Renal cortex interstitium (tissue), 11 donors: ENCODE measurements around the gene AP2A2. TPM values are rescaled to one million over a fixed set of nuclear protein-coding genes. Genes with fewer than 3 reads are reported as not detected.
"Not testable (repeated sequence)": the region's sequence is repeated elsewhere in the genome, so short reads cannot be mapped to it uniquely, and the experiment has no call there.

Source experiments
- DNase-seq, 11 donors: peaks; one replicate each; pipeline ENCODE4 v3.0.0-alpha.2; 2013; ENCODE audit warnings: low read depth in 9 of 11, low spot score in 4 of 11; ENCODE audit errors: extremely low read depth in 1 of 11
- polyA plus RNA-seq, 3 donors: library from polyadenylated mRNA; unstranded; fragments of 120-200 nt; gene quantifications; one replicate each; pipeline ENCODE4 v1.2.1, GENCODE V29; 2013; ENCODE audit not compliant: insufficient read length in 3 of 3

Gene AP2A2
- polyA plus RNA-seq, 3 donors, result 105 to 133 (median 108) TPM

DNA sequence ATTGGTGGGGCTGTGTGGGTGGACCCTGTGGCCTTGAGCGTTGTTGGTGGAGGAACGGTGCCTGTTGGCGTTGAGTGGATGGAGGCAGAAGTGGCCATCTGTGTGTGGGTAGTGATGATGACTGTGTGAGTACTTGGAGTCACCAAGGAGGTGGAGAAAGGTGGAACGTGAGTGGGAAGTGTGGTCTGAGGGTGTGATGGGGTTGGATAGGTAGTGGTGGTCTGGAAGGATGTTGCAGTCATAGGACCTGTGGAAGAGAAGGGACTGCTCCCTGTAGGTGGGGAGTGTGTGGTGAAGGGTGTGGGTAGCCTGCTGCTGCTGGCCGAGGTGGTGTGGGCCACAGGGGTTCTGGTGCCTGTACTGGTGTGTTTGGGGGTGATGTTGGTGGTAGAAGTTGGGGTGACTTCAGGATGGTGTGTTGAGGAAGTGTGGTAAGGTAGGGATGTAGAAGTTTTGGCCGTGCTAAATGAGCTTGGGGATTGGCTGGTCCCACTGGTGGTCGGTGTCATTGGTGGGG, 91.0 kb downstream of the AP2A2 start:
- not testable (repeated sequence) for DNase-seq

DNA sequence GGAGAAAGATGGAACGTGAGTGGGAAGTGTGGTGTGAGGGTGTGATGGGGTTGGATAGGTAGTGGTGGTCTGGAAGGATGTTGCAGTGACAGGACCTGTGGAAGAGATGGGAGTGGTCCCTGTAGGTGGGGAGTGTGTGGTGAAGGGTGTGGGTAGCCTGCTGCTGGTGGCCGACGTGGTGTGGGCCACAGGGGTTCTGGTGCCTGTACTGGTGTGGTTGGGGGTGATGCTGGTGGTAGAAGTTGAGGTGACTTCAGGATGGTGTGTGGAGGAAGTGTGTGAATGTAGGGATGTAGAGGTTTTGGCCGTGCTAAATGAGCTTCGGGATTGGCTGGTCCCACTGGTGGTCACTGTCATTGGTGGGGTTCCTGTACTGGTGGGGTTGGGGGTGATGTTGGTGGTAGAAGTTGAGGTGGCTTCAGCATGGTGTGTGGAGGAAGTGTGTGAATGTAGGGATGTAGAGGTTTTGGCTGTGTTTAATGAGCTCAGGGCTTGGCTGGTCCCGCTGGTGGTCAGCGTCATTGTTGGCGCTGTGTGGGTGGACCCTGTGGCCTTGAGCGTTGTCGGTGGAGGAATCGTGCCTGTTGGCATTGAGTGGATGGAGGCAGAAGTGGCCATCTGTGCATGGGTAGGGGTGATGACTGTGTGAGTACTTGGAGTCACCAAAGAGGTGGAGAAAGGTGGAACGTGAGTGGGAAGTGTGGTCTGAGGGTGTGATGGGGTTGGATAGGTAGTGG, 91.8 kb downstream of the AP2A2 start:
- DNase-seq, result no peak

DNA sequence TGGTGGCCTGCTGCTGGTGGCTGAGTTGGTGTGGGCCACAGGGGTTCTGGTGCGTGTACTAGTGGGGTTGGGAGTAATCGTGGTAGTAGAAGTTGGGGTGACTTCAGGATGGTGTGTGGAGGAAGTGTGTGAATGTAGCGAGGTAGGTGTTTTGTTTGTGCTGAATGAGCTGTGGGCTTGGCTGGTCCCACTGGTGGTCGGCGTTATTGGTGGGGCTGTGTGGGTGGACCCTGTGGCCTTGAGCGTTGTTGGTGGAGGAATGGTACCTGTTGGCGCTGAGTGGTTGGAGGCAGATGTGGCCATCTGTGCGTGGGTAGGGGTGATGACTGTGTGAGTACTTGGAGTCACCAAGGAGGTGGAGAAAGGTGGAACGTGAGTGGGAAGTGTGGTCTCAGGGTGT, 92.4 kb downstream of the AP2A2 start:
- DNase-seq, result no peak

DNA sequence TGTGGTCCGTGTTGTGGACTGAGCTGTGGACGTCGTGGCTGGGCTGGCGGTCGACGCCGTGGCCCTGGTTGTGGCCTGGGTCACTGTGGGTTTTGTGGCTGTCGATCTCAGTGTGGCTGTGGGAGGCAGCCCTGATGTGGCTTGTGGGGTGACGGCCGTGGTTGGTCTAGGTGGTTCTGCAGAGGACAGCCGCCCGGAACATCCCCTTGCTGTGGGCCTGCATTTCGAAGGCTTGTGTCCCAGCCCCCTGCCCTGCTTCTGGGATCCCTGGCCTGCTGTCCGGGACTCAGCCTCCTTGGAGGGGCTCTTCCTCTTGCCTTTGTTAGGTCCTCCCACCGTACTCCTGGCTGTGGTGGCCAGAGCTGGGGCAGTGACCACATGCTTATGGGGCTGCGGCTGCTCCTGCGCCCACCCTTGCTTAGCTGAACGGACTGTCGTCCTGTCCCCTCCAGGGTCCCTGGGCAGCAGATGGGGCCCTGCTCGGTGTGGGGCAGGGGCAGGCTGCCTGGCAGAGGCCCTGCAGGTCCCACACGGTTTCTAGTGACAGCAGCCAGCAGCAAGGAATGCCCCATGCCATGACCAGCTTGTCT, 93.7 kb downstream of the AP2A2 start:
- no peak for DNase-seq

DNA sequence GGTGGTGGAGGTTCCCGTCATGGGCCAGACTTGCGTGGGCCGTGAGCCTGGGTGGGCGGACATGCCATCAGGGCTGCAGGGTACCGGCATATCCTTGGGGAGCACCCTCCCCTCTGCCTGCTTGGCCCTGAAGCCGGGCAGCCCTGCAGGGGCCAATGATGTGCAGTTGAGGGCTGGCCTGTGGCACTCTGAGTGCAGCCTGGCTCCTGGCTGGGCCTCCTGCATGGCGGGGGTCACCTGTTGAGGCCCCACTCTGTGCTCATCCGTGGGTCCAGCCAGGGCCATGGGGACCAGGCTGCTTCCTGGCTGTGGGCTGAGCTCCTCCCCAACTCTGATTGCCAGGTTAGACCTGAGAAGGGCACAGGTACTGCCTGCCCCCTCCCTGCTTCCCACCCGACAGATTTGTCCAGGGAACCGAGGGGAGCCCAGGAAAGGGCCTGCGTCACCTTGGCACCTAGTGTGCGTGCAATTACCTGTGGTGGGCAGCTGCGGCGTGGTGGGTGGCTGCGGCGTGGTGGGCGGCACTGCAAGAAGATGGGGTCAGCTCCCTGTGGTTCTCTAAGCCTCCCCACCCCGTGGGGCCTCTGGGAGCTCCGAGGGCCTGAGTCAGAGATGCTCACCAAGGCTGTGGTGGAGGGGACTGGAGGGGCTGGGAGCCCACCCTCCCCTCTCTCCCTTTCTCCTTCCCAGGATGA, 94.7 kb downstream of the AP2A2 start:
- no peak for DNase-seq

DNA sequence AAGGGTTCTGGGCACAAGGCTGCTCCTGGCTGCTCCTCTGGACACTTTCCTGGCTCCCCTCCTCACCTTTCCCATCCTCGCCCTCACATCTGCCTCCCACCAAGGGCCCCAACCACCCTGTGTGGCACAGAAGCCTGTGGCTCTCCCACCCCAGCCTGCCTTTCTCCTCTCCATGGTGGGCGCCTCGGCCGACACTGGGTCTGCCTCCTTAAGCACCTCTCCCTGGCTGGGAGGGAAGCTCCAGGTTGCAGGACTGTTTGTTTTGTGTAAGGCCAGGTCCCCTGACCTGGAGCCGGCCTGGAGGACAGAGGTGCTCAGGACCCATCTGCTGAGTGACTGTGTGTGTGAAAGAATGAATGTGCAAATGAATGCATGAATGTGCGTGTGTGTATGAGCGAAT, 96.7 kb downstream of the AP2A2 start:
- DNase-seq, result no peak

DNA sequence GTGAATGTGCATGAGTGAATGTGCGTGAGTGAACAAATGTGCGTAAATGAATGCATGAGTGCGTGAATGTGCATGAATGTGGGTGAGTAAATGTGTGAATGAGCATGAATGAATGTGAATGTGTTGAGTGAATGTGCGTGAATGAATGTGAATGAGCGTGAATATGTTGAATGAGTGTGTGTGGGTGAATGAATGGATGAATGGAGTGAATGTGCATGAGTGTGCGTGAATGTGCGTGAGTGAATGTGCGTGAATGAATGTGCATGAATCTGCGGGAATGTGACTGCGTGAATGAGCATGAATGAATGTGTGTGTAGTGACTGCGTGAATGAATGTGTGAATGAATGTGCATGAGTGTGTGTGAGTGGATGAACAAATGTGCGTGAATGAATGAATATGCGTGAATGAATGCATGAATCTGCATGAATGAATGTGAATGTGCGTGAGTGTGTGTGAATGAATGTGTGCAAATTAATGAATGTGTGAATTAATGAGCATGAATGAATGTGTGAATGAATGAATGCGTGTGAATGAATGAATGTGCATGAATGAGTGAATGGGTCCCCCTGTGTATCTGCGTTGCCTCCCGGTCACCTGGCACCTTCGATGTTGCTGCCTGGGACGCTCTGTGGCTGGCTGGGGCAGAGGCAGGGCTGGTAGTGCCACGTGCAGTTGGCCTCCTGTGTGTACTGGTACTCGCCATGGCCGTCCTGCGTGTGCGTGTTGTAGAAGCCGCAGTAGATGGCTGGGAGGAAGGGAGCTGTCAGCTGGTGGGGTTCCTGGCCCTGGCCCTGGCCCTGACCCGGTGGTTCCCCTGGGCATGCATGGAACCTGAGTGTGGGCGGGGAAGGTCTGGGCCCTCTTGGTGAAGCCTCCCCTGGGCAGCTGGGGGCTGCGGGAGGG, 97.5 kb downstream of the AP2A2 start:
- no peak for DNase-seq

DNA sequence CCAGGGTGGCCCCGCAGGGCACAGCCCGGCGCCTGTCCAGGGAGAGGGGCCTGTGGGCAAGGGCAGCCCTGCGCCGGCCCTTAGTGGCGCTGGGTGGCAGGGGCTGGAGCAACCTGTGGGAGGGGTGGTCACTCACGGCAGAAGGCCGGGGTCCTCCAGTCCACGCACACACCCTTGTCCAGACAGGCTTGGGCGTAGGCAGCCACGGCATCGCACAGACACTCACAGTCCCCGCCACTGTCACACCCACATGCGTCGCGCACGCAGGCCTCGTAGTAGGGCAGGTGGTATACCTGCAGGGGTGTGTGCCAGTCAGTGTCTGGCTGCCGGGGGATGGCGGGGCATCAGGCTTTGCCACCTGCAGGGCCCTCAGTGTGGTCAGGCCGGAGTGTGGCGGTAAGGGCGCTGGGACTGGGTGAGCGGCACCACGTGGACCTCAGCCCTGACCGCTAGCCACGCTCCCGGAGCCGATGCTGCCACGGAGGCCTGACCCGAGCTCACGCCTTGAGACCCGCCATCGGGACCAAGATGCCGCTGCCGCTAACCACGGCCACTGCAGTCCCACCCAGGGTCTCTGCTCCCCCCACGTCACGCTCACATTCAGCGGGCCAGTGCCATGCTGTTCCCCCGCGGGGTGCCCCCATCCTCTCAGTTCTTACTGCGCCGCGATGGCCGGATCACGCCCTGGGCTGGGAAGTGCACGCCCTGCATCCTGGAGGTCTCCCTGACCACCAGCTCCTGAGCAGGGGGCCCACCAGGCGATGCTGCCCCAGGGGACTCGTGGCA, 98.3 kb downstream of the AP2A2 start:
- no peak for DNase-seq

DNA sequence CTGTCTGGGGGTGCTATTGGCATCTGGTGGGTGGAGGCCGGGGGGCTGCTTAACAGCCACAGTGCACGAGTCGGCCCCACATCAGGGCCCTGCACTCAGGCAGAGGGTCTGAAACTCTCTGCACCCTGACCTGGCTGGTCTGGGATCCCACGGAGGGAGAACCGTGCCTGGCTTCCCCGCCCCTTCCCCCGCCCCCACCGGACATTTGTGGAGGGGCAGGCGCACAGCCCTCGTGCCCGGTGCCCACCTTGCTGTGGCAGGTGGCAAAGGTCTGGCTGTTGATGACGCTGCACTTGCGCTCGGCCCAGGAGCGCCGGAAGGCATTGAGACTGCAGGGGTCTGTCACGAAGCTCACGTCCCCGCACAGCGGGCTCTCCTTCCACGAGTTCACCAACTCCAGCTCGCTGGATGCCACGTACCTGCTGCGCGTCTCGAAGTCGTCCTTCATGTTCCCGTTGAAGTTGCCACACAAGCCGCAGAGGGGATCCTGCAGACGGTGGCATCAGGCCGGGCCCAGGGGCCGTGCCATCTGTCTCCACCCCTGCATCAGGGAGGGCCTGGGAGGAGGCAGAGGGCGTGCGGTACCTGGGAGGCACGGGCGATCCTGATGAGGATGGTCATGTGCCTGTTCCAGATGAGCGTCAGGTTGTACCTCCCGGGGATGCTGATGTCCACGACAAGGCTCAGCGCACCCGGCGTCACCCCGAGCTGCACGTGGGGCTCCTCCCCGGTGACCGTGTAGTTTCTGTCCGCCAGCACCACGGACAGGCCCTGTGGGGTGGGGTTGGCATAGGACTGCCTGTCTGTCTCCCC, 99.1 kb downstream of the AP2A2 start:
- DNase-seq, result no peak

DNA sequence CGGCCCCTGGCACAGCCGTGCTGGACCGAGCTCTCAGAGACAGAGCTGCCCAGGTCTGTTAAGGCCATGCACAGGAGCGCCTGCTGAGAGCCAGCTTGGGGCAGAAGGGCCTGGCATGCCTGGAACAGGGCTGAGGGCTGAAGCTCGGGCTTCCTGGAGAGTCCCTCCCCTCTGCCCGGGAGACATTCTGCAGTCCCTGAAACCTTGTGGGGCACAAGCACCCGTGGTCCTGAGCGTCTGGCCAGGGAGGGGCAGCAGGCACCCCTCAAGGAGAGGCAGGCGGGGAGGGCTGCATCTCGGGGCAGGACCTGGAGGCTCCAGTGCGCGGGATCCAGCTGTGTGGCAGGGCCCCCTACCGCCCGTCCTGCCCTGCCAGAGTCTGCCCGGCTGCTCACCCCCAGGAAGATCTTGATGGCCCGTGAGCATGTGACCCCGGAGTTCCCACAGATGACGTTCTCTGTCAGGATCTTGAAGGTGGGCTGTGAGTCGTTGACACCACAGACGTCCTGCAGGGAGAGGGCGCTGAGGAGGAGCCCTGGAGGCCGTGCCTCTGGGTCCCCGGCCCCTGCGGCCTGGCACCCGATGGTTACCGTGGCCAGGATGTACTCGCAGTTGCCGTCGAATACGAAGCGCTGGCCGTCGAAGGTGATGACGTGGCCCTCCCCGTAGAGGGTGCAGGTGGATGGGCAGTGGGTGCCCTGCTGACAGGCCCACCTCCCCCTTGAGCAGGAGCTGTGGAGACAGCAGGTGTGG, 99.9 kb downstream of the AP2A2 start:
- DNase-seq, result no peak

DNA sequence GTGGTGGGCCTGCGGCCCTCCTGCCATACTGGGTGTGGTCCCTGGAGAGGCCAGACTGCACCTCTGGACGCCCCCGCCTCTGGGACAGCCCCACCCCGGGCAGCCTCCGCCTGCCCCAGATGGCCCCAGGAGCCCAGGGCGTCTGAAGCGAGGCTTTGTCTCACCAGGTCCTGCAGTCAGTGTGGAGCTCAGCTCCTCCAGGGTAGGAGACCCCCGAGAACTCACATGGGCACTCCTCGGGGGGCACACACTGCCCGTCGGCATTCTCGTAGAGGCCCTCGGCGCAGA, 100.4 kb downstream of the AP2A2 start:
- no peak for DNase-seq

DNA sequence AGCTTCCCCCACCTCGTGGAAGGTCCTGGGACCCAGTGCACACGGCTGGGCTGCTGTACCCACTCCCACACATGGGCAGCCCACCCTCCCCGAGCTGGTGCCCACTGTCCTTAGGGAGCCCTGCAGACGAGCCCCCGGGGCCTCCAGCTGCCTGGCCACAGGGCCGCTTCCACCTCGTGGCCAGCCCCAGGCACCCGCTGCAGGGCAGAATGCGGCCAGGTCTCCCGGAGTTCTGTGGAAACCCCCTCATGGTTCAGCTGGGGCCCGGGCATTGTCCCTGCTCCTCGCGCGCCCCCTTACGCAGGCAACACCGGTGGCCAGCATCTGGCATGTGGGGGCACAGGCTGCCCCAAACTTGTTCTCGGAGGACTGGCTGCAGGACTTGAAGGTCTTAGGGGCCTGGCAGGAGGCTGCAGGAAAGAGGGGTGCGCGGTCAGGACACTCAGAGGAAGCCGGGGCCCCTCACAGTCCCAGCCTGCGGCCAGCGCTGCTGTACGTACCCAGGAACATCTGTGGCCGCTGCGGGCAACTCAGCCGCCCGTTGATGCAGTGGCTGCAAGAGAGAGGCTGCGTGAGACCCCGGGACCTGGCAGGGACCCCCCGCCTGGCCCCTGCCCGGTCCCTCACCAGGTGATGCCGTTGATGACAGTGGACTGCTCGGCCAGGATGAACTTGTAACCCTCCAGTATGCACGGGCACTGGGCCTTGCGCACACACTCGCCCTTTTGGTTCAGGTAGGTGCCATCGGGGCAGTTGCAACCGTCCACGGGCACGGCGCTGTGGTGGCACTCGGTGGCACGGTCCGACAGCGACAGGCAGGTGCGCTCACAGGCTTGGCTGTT, 101.2 kb downstream of the AP2A2 start:
- no peak for DNase-seq

DNA sequence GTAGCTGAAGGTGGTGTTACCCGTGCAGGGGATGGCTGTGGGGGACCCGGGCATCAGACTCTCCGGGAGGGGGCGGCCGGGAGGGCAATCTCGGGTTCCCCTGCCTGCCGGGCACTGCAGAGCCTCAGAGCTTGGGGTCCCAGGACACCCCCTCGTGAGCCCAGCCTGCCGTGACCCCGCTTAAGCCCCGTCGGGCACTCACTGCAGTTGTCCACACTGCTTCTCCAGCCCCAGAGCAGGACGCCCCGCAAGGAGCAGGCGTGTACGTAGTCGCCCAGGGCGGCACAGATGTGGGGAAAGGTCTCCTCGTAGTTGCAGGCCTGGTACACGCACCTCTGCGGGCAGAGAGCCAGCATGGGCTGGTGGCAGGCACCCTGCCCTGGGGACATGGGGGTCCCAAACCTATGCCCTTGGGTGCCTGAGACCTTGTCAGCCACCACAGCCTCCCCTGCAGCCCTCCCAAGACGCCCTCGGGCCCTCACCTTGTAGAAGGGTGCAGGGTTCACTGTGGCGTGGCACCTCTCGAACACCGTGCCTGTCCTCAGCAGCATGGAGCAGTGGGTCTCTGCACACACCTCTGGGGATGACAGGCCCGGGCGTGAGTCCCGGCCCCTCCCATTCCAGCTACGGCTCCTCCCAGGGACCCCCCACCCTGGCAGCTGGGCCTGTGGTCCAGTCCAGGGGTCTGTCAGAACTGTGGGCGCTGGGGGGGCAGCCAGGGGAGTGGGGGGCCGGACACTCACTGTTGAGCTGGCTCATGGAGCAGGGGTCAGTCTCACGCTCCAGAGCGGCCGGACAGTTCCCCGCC, 102.0 kb downstream of the AP2A2 start:
- no peak for DNase-seq

DNA sequence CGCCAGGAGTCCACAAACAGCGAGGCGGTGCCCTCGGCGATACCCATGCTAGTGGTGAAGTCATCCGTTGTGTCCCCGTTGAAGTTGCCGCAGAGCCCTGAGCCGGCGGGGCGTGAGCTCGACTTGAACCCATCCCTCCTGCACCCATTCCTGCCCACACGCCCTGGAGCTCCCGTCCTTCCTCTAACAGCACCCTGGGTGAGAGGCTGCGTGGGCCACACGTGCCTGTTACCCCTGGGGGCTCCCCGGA, 102.5 kb downstream of the AP2A2 start:
- DNase-seq, result no peak

DNA sequence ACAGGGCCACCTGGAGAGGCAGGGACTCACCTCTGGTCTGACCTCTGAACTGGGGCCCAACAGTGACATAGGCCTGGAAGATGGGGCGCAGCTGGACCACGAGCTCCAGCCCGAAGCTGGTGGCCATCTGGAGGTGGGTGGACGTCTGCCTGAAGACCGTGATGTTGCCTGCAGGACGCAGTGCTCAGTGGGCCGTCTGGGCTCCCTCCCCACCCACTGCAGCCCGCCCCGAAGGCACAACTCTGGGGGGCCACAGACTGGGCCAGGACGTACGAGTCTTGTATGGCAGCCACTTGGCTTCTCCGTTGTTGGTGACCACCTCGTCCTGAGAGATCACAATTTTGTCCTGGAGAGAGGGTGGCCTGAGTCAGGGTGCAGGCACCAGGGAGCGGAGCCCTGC, 102.9 kb downstream of the AP2A2 start:
- DNase-seq, result no peak

DNA sequence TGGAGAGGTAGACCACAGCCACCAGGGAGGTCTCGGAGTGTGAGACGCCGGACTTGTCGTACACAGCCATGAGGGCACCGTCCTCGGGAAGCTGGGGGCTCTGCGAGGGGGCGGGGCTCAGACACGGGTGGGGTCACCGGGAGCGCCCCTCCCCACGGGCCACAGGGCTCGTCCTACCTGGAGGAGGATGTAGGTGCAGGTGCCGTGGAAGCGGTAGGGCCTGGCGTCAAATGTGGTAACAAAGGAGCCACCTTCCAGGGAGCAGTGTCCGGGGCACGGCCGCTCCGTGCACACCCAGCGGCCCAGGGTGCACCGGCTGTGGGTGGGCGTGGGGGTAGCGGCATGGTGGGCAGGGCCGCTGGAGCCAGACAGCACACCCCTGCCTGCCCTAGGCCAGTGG, 103.4 kb downstream of the AP2A2 start:
- no peak for DNase-seq
